HG02798 (cell line): ENCODE data around the gene VPS36.
"Not testable (repeated sequence)": the region's sequence is repeated elsewhere in the genome, so short reads cannot be mapped to it uniquely, and the experiment has no call there.

Experiments used
- ATAC-seq: cut with Tn5 transposase; IDR thresholded peaks from one replicate; pipeline ENCODE4 v1.9.1; 2021; ENCODE audit warnings: mild to moderate bottlenecking; ENCODE audit not compliant: unreplicated experiment, poor library complexity

The VPS36 gene, protein sequence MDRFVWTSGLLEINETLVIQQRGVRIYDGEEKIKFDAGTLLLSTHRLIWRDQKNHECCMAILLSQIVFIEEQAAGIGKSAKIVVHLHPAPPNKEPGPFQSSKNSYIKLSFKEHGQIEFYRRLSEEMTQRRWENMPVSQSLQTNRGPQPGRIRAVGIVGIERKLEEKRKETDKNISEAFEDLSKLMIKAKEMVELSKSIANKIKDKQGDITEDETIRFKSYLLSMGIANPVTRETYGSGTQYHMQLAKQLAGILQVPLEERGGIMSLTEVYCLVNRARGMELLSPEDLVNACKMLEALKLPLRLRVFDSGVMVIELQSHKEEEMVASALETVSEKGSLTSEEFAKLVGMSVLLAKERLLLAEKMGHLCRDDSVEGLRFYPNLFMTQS

DNA sequence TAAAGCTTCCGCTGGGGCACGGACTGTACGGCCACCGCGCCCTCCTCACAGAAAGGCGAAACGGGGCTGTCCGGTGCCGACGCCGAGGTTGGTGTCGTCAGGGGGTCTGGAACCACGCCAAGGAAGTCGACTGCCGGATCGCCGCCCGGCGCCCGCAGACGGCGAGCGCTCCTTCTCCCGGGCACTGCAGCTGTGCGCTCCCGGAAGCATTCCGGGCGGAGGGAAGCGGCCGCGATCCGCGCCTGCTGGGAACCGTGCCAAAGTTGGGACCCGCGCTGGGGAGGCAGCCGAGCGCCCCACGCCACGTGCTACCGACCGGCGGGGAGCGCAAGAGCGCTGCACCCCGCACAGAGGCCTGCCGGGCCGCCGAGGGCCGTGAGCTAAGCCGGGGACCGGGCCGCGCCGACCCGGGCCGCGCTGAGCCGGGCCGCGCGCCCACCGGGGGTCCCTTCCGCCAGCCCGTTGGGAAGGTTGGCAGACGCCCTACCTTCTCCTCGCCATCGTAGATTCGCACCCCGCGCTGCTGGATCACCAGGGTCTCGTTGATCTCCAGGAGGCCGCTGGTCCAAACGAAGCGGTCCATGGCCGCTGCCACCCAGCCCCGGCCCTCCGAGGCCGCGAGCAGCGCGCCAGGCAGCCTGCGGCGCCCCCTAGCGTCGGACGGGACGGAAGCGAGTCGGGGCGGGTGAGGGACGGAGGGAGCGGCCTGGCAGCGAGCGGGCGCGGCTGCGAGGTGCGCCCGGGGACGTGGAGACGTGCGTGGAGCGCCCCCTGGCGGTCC, at the start of gene VPS36:
Gene VPS36, minus strand, starts transcription at position 623 of the 781 bp plus-strand sequence. Its CDS starts 40 bp downstream, at position 583.
- peak; percentile 70 for ATAC-seq

DNA sequence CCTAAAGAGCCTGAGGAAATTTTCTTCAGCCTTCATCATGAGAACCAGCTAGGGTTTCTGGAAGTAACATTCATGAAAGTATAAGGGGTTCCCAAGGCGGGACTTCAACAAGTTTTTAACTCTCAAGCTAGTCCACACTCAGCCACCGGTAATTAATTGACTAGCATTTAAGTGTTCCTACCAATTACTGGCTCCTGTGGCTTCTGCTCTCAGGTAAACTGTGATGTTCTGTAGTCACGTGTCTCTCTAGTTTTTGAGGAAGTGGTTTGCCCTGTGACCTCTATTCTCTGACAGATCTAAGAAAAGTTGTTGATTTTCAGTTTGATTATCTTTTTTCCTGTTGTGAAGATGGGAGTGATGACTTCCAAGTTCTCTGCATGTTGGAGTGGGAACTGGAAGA, 47.5 kb upstream of the VPS36 start:
- ATAC-seq, result peak; percentile 64

DNA sequence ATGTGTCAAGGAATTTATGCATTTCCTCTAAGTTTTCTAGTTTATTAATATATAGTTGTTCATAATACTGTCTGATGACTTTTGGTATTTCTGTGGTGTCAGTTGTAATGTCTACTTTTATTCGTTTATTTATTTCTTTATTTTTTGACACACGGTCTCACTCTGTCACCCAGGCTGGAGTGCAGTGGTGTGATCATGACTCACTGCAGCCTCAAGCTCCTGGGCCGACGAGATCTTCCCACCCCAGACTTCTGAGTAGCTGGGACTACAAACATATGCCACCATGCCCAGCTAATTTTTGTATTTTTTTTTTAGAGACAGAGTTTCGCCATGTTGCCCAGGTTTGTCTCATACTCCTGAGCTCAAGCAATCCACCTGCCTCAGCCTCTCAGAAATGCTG, 43.8 kb upstream of the VPS36 start:
- ATAC-seq, result not testable (repeated sequence)

DNA sequence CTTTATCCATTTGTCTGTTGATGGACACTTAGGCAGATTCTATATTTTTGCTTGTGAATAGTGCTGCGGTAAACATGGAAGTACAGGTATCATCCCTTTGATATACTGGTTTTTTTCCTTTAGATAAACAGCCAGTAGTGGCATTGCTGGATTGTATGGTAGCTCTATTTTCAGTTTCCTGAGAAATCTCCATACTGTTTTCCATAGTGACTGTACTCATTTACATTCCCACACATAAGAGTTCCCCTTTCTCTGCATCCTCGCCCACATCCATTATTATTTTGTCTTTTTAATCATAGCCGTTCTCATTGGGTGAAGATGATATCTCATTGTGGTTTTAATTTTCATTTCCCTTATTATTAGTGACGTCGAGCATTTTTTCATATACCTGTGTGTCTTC, 40.6 kb upstream of the VPS36 start:
- not testable (repeated sequence) for ATAC-seq

DNA sequence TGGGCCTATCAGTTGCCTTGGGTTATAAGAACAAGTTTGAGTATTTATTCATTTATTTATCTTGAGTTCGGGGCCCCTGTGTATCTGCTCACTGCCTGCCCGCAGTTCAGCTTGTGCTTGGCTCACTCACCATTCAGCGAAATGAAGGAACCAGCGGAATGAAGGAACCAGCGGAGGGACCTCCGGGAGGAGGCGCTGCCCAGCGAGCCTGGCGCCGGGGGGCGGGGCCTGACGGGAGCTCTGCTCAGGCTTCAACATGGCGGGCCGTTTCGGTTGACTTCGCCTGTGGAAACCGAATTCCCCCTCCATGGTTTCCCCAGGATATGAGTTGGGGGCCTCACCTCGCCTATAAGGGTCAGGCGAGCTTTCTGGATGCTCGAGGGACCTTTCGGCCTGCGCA, 38.3 kb upstream of the VPS36 start:
- not testable (repeated sequence) for ATAC-seq

DNA sequence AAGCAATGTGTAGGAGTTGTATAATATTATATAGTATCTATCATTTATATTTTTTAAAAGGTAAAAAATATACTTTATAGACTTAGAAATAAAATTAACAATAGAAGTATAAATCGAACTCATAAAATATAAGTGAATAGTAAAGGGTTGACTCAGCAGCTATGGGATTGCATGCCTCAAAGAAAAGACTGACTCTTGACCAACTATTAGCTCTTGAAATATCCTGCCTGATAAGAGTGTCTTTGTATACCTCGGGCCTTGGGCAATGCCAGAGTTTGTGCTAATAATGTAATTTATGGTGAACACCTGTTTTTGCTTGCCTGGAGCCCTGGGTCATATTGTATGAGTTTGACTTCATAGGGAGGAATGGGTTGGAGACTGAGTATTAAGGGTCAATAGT, 36.6 kb upstream of the VPS36 start:
- ATAC-seq, result not testable (repeated sequence)

DNA sequence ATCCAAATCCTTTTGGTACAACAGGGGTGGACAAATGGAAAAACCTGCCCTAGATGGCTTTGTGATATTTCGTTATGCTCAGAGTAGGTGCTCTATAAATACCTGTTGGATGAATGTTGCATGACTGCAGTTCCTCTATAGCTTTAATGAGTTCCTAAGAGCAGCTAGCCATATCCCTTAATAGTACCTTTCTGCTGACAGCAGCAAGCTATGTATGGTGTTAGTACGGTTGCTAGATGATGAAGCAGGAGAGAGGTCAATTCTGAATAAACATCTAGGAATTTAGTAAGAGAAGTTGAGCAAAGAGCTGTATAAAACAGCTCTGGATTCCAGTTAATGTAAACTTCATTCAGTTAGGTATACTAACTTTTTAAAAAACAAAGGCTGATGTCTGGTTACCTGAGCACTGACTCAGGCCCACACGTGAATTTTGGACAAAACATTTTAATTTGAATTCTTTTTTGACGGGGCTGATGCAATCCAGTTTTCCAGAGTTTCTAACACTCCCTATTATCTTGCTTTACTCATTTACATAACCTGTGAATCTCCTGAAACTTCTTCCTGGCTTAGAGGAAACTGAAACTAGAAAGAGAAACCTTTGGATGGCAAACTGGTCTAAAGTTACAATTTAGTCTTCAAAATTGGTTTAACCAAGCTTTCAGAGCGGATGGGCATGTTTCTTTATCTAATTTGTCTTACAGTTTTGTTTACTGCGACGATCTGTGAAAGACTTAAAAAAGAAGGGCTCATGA, 30.4 kb upstream of the VPS36 start:
- ATAC-seq, result not testable (repeated sequence)

DNA sequence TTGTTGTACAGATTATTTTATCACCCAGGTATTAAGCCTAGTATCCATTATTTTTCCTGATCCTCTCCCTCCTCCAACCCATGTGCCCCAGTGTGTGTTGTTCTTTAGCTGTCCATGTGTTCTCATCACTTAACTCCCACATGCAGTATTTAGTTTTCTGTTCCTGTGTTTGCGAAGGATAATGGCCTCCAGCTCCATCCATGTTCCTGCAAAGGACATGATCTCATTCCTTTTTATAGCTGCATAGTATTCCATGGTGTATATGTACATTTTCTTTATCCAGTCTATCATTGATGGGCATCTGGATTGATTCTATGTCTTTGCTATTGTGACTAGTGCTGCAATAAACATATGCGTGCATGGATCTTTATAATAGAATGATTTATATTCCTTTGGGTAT, 18.1 kb upstream of the VPS36 start:
- not testable (repeated sequence) for ATAC-seq

DNA sequence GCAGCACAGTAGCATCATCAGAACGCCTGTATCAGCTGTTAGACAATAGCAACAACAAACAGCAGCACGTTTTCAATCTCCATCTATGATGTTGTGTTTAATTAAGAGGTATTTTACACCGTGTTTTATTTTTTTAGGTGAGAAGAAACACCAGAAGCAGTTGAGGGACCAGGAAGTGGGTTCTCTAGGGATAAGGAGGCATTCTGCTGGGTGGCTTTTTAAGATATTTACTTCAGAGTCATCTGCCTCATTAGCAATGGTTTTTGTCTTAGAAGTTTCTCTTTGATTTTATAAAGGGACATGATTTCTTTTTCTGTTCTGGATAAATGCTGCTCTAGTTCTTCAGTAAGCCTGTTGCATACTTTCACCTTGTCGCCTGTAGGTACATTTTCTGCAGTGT, 13.1 kb upstream of the VPS36 start:
- ATAC-seq, result no peak

DNA sequence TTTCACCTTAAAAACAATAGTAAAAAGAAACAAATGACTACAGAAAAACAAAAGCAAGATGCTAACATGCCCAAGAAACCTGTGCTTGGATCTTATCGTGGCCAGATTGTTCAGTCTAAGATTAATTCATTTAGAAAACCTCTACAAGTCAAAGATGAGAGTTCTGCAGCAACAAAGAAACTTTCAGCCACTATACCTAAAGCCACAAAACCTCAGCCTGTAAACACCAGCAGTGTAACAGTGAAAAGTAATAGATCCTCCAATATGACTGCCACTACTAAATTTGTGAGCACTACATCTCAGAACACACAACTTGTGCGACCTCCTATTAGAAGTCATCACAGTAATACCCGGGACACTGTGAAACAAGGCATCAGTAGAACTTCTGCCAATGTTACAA, 10.8 kb upstream of the VPS36 start:
- no peak for ATAC-seq

DNA sequence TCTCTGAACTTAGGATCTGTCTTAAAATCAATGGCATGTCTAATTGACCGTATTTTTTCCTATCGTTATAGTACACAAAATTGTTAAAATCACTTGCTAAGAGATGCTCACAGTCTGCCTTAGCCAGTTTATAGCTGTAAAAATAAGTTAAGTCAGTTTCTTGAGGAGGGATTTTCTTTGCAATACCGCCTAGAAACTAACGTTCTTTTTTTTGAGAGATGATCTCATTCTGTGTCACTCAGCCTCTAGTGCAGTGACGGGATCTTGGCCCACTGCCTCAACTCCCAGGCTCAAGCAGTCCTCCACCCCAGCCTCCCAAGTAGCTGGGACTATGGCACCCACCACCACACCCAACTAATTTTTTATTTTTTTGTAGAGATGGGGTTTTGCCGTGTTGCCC, 9.2 kb upstream of the VPS36 start:
- no peak for ATAC-seq

DNA sequence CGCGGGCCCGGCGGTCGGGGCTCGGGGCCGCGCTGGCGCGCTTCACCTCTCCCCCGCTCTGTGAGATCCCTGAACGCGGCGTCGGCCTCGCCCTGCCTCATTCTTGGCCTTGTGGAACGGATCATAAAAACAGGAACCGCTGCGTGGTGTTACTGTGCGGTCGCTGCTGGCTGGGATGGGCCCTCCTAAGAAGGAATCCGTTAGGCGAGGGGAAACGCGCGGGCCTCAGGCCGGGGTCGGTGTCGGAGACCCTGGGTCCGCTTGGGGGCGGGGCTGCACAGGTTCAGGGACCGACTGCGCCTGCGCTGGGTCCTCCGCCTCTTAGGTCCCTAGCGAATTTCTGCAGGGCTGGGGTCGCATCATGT, 5.2 kb upstream of the VPS36 start:
- peak; percentile 26 for ATAC-seq

DNA sequence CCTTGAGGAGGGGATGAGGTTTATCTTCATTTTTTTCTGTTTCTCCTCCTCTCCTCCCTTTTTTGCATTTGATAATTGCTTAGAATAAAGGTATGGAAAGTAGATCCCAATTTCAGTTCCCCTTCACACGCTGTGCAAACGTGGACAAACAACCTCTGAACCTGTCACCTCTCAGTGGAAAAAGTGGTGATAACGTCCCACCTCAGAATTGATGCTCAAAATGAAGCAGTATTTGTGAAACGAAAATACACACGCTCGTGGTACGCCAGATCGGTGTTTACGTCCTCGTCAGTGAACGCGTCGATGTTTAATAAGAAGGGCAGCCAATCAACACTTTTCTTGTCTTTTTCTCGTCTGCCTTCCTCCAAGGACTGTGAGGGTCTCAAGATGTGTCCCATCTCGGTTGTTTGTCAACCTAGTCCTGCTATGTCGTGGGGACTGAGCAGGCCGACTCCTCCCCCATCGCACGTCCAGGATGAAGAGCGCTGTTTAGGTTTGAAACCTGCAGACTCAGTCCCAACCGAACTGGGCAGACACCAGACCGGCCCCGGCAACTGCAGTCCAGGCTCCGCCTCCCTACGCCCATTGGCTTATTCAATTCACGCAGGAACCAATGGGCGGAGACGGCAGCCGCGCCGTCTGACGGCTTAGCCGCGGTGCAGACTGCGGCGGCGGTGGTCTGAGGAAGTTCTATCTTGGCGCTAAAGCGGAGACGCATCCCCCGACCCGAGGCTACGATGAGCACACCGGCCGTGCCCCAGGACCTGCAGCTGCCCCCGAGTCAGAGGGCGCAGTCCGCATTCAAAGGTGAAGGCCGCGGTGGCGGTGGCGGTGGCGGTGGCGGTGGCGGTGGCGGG, 4.6 kb upstream of the VPS36 start, which contains the start of gene CKAP2:
Gene CKAP2, plus strand, starts transcription at position 659 of the 857 bp plus-strand sequence. Its CDS starts 79 bp downstream, at position 738.
- ATAC-seq, result peak; percentile 80

DNA sequence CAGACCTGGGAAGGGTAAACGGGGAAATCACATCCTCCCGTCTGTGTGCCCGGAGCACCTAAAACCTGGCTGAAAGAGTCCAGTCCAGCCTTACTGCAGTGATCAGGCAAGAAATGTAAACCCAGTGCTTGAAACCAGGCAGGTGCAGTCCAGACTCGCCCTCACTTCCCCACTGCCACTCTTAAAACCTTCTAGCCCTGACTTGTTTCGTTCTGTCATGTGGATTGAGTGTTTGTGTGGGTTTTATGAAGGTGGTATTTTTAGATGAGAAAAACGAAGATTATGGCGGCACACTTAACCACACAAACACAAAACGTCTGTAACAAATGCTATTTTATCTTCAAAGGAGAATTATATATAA, 4.0 kb upstream of the VPS36 start:
- ATAC-seq, result peak; percentile 42

DNA sequence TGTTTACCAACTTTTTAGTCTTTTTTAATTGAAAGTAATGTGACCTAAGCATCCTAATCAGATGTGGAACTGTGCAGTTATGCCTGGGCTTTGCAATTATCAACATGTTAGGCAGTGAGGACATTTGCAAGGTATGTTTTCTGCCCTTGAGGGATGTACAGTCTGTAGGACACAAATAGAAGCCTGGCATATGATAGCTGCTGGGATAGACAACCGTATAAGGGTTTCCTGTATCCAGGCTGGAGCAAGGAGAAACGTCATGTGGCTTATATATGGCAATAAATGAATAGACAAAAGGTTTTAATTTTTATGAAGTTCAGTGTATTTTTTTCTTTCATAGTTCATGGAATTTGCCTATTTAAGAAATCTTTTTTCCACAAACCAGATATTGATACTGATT, 2.0 kb upstream of the VPS36 start:
- no peak for ATAC-seq

DNA sequence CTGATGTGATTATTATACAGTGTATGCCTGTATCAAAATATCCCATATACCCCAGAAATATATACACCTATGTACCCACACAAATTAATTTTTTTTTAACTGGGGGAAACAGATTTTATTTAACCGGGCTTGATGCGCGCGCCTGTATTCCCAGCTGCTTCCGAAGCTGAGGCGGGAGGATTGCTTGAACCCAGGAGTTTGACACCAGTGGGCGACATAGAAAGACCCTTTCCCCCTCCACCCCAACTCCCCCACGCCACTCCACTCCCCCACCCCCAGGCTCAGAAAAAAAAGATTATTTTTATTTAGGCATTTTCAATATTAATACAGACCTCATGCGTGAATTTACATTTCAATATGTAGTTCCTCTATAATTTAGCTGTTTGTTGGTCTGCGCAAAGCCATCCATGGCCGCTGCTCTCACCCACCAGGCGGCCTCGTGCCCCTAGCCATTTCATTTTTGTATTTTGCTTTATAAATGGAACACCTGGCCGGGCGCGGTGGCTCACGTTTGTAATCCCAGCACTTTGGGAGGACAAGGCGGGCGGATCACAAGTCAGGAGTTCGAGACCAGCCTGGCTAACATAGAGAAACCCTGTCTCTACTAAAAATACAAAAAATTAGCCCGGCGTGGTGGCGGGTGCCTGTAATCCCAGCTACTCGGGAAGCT, 836 bp upstream of the VPS36 start:
- ATAC-seq, result no peak

DNA sequence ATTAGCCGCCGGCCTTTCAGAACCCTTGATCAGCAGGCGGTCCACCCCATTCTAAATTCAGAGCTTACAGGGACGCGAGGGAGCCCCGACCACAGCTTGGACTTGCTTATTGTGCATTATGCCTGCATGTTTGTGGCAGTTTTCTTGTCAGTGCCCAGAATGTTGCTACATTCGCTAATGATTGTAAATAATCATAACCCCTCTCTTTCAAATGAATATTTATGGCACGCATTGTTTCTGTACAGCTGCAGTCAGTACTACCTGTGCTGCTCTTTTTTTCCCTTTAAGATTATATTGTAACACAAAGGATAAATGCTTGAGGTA, 321 bp upstream of the VPS36 start:
- no peak for ATAC-seq

DNA sequence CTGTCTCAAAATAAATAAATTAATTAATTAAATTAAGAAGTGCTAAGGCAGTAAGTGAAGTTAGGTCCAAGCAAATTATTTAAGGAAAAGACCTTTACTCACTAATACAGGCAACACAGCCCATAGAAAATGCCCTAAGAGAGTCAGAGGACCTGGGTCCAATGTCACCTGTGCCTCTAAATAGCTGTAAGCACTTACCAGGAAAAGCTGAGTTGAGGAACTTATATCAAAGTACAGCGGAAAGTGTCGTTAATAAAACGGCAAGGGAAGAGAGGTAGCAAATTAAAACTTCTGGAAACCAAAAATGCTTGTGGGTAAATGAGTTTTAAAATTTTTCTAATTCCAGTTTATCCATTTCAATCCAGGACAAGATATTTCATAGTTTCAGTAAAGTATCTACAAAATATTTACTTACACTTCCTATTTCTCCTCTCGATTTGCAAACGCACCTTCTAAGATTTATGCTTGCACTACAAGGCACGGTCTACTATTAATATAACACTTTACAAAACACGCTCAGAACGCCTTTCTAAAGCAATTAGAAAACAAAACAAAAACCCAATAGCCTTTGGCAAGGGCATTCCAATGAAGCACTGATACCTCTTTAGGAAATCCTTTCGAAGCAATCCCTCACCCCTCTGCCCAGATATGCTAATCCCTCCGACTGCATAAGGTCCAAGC, 963 bp downstream of the VPS36 start:
- ATAC-seq, result no peak
